Thyroid gland (tissue), 4 donors: ENCODE measurements around the gene CR1.
"Not testable (repeated sequence)": the region's sequence is repeated elsewhere in the genome, so short reads cannot be mapped to it uniquely, and the experiment has no call there.

Source experiments
- POLR2A ChIP-seq, 2 donors: fragments of 450-650 bp; IDR thresholded peaks; one replicate each; pipeline ENCODE4 v1.6.1; 2017; ENCODE audit warnings: antibody characterized with exemption in 2 of 2, mild to moderate bottlenecking in 2 of 2, moderate library complexity in 1 of 2
- TF ChIP-seq, protein P1 (sequence below), 6 experiments: fragments of 200-600 bp in 3 of 6; fragments of 450-650 bp in 3 of 6; sonication (generic) in 3 of 6; IDR thresholded peaks; one replicate each; pipeline ENCODE4 v1.5.1; 2016 to 2019; ENCODE audit warnings: antibody characterized with exemption in 6 of 6, mild to moderate bottlenecking in 2 of 6, inconsistent platforms in 1 of 6, moderate library complexity in 1 of 6

DNA sequence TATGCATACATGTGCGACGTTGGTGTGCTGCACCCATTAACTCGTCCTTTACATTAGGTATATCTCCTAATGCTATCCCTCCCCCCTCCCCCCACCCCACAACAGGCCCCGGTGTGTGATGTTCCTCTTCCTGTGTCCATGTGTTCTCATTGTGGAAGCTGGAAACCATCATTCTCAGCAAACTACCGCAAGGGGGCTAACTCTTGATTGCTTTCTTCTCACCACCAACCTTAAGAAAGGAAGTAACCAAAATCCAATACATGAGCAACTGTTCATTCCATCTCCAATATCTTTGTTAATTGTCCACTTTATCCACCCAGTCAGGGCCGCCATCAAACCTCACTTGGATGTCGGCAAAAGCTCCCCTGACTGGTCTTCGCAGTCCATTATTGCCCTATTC is 676 bp upstream of the CR1 start:
- not testable (repeated sequence) for TF ChIP-seq POLR2A (IDR thresholded peaks at IDR 0.05)
- TF ChIP-seq, protein P1, sequence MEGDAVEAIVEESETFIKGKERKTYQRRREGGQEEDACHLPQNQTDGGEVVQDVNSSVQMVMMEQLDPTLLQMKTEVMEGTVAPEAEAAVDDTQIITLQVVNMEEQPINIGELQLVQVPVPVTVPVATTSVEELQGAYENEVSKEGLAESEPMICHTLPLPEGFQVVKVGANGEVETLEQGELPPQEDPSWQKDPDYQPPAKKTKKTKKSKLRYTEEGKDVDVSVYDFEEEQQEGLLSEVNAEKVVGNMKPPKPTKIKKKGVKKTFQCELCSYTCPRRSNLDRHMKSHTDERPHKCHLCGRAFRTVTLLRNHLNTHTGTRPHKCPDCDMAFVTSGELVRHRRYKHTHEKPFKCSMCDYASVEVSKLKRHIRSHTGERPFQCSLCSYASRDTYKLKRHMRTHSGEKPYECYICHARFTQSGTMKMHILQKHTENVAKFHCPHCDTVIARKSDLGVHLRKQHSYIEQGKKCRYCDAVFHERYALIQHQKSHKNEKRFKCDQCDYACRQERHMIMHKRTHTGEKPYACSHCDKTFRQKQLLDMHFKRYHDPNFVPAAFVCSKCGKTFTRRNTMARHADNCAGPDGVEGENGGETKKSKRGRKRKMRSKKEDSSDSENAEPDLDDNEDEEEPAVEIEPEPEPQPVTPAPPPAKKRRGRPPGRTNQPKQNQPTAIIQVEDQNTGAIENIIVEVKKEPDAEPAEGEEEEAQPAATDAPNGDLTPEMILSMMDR (IDR thresholded peaks at IDR 0.05) = not testable (repeated sequence)
